Ureter (tissue), 1 donor: ENCODE results near the gene VIPR2. TPM values are rescaled to one million over a fixed set of nuclear protein-coding genes. Genes with fewer than 3 reads are reported as not detected.
"Not testable (repeated sequence)": the region's sequence is repeated elsewhere in the genome, so short reads cannot be mapped to it uniquely, and the experiment has no call there.

Experiments used
- DNase-seq: peaks from one replicate; pipeline ENCODE4 v3.0.0-alpha.2; 2020; ENCODE audit warnings: low spot score
- total RNA-seq: library from RNA; stranded (reverse); gene quantifications from one replicate; pipeline ENCODE4 v1.2.4, GENCODE V29; 2023
- donor health status: DM: yes; HTN: yes; CAD: no.

Gene VIPR2
- total RNA-seq, 1 donor from 2014 or later: 4.8 TPM

- DNase-seq: peak; percentile 39
These were observed 50.5 kb downstream of the VIPR2 start for GRCh38 chr7:159094023-159094740.

GRCh38 chr7:159093351-159093971 is 51.2 kb downstream of the VIPR2 start:
- DNase-seq: peak; percentile 34

GRCh38 chr7:159092701-159093121 is 52.0 kb downstream of the VIPR2 start:
- peak; percentile 34 for DNase-seq

- DNase-seq: peak; percentile 39
These were observed 52.9 kb downstream of the VIPR2 start for GRCh38 chr7:159091480-159092475.

GRCh38 chr7:159091041-159091440 is 53.6 kb downstream of the VIPR2 start:
- DNase-seq: no peak

GRCh38 chr7:159088016-159088865 is 56.4 kb downstream of the VIPR2 start:
- DNase-seq: peak; percentile 9

GRCh38 chr7:159086301-159086925 is 58.3 kb downstream of the VIPR2 start:
- DNase-seq: peak; percentile 29

GRCh38 chr7:159084069-159084801 is 60.4 kb downstream of the VIPR2 start:
- peak; percentile 38 for DNase-seq

GRCh38 chr7:159083698-159084068 is 61.0 kb downstream of the VIPR2 start:
- DNase-seq: peak; percentile 29

- peak; percentile 32 for DNase-seq
These were observed 61.5 kb downstream of the VIPR2 start for GRCh38 chr7:159083001-159083697.

- not testable (repeated sequence) for DNase-seq
These were observed 62.6 kb downstream of the VIPR2 start for GRCh38 chr7:159082075-159082474.

- DNase-seq: peak; percentile 25
These were observed 65.8 kb downstream of the VIPR2 start for GRCh38 chr7:159078911-159079270.

GRCh38 chr7:159078193-159078910 is 66.3 kb downstream of the VIPR2 start:
- DNase-seq: no peak

- no peak for DNase-seq
These were observed 68.3 kb downstream of the VIPR2 start for GRCh38 chr7:159076333-159076732.

- DNase-seq: peak; percentile 30
These were observed 69.0 kb downstream of the VIPR2 start for GRCh38 chr7:159075563-159076238.

GRCh38 chr7:159071260-159071659 is 73.4 kb downstream of the VIPR2 start:
- DNase-seq: peak; percentile 27

GRCh38 chr7:159070431-159071148 is 74.1 kb downstream of the VIPR2 start:
- DNase-seq: peak; percentile 41
